Measurements from ENCODE around the gene MYO18B.
"Not testable (repeated sequence)": the region's sequence is repeated elsewhere in the genome, so short reads cannot be mapped to it uniquely, and the experiment has no call there.

MYO18B gene

DNA sequence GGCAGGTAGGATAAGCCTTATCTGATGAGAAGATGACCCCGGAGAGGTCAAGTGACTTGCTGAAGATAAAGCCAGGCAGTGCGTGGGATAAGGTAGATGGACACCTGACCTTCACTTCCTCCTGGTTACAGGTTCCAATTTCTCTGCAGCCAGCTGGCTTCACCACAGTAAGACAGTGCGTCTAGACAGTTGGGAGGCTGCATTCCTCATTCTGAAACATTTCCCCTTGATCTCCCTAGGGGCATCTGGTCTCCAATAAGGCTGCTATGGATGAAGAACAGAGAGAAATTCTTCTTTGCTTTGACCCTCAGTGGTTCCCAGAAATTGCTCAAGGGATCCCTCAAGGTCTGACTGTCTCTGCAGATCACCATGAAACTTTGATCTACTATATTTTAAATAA lies 211.3 kb downstream of the MYO18B start:
- DNase-seq (ENCODE audit: low spot score): no peak

- DNase-seq (ENCODE audit: low spot score): peak; percentile 35
Measured at GRCh38 chr22:25953919-25954318, 211.9 kb downstream of the MYO18B start.

- DNase-seq (ENCODE audit: low spot score): no peak
Measured at GRCh38 chr22:25955323-25955722, 213.3 kb downstream of the MYO18B start.

GRCh38 chr22:25956801-25957200 lies 214.8 kb downstream of the MYO18B start:
- DNase-seq (ENCODE audit: low spot score): no peak

DNA sequence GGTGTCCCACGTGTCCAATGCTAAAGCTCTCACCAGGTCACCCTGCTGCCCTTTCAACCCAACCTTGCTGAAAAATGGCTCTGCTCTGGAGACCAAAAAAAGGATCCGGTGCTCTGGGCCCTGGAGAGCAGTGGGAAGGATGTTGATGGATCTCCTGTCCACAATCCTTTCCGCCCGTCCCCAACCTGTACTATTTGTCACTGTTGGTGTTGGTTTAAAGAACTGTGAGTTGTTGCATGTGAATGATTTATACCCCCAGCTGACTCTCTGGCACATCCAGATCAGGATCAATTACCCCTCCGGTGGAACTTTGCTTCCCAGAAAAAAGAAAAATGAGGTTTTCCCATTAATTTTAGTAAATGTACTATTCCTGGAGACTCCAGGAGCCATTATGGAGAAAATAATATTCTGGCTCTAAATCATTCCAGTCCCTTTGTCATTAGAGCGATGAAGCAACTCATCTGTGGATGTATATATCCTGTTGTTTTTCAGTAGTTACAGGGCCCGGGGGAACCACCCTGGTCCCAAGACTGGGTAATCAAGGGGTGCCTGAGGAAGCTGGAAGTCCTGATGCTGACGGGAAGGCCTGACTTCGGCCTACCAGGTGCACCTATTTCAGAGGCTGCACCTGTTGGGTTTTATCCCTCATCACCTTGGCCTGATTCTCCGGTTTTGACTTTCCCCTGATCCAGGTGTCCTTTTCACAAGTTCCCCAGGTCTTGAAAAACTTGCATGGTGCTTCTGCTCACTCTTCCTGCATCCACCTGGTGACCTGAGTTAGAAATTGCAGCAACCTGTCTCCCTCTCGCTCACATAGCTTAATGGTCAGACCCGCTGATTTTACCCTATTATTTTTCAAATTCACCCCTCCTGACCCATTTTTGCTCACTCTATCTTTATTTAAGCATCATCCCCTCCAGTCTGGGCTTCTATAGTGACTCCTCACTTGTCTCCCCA lies 218.1 kb downstream of the MYO18B start:
- no peak for DNase-seq (ENCODE audit: low spot score)

GRCh38 chr22:25961699-25962098 lies 219.7 kb downstream of the MYO18B start:
- DNase-seq (ENCODE audit: low spot score): no peak

DNA sequence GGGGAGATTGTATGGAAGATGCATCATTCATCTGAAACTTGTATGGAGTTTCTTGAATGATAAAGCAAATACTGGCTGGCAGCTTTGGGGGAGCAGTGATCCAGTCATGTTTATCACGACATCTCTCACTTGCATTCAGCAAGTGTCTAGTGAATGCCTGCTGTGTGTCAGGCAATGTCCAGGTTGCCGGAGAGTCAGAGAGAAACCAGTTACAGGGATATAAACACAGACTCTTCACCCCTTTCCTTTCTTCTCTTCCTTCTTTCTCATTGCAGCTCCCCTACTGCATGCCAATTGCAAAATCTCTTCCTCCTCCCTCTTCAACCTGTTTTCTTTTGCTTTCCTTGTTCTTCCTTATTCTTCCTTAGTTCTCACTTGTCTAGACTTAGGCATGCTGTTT lies 220.7 kb downstream of the MYO18B start:
- DNase-seq (ENCODE audit: low spot score): no peak

DNA sequence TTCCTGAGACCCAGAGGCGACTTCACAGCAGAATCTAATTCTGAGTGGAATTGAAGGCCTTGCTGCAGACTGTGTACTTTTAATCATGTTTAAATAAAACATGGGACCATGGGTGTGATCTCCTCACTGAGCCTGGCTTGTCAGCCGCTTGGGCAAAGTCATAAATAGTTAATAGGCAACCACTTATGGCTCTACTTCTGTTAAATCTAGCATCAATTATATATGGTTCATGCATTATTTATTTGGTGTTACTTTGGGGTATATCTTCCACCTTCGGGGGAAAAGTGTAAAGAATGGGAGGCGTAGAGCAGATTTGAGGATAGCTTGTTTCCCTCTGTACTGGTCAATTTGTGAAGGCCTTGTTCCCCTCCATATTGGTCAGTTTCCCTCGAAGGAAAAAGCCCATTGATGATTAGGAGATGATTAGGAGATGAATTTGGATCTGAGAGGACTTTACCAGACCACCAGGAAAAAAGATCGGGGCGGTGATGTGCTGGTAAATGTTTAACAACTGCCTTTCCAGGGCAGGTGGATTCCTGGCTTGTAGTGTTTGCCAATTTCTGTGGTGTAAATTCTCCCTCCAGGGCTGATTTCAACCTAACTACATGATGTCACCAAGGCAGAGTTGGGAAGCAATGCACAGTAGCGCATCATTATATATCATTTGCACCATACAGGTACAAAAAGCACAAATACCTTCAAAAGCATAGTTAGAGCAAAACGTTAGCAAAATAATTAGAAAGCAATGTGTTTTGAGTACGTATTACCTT lies 223.2 kb downstream of the MYO18B start:
- DNase-seq (ENCODE audit: low spot score): no peak

- no peak for DNase-seq (ENCODE audit: low spot score)
Measured at GRCh38 chr22:25966448-25966913, 224.5 kb downstream of the MYO18B start.

DNA sequence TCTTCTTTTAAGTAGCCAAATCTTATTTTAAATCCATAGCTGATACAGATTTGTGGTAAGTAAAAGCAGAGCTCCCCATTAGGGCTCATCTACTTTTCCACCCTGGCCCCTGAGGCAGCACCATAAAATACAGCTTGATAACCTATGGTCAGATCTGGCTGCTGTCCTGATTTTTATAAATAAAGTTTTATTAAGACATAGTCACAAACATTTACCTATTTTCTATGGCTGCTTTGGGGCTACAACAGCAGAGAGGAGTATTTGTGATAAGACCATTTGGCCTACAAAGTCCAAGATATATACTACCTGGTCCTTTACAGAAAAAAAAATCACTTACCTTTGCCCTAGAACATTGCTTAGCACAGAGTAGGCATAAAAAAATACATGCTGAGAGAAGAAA lies 227.3 kb downstream of the MYO18B start:
- DNase-seq (ENCODE audit: low spot score): no peak

DNA sequence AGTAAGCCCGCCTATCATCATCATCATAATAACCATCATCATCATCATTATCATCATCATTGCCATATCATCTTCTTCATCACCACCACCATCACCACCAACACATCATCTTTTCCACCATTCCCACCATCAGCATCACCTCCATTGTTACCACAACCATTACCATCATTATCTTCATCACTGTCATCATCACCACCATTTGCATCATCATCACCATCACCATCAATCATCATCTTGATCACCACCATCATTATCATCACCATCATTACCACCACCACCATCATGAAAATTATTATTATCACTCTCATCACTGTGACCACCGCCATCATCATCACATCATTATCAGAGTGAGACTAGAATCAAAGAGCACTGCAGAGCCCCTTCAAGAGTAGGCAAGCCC lies 227.9 kb downstream of the MYO18B start:
- DNase-seq (ENCODE audit: low spot score): no peak

DNA sequence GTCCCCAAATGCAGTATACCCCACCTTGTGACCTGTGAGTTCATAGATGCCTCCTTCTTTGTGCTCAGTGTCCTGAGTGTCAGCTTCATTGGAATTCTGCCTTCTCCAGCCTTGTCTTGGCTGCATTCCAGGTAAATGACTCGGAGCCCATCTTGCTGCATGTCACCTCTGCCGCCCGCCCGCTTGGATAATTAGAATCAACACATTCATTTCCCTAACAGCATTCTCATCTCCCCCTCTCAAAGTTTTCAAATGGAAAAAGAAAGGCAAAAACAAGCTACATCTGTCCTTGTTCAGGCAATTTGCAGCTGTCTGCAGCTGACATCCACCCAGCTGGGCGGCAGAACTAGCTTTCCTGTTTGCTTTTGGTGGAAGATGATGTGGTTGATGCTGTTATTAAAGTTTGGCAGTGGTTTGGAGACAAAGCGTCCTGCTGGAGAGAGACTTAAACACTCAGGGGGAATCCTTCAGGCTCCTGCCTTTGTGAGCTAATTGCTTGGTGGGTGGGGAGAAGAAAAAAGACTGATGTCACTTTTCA lies 228.5 kb downstream of the MYO18B start:
- DNase-seq (ENCODE audit: low spot score): no peak

- DNase-seq (ENCODE audit: low spot score): no peak
Measured at GRCh38 chr22:25970999-25971811, 229.2 kb downstream of the MYO18B start.

- no peak for DNase-seq (ENCODE audit: low spot score)
Measured at GRCh38 chr22:25972397-25972796, 230.4 kb downstream of the MYO18B start.

DNA sequence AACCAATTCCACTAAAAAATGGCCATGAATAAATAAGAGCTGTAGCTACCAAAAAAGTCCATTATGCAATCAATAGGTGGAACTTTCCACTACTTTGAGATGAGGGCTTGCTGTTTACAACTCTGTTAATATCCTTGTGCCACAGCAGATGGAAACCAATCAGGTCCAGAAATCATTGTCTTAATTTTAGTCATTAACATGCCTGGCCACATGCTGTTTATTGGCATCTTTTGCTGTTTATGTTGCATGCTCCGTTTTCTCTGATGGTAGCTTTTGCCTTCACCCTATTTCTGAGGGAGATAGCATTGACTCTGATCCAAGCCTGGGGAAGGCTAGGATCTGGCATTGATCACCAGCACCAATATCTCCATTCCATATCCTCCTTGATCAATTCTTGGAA lies 234.4 kb downstream of the MYO18B start:
- DNase-seq (ENCODE audit: low spot score): no peak

- no peak for DNase-seq (ENCODE audit: low spot score)
Measured at GRCh38 chr22:25979968-25980367, 238.0 kb downstream of the MYO18B start.

GRCh38 chr22:25984911-25985310 lies 242.9 kb downstream of the MYO18B start:
- DNase-seq (ENCODE audit: low spot score): not testable (repeated sequence)

- DNase-seq (ENCODE audit: low spot score): no peak
Measured at GRCh38 chr22:25987948-25988347, 246.0 kb downstream of the MYO18B start.

GRCh38 chr22:25990940-25991339 lies 249.0 kb downstream of the MYO18B start:
- no peak for DNase-seq (ENCODE audit: low spot score)

GRCh38 chr22:25992331-25992730 lies 250.3 kb downstream of the MYO18B start:
- no peak for DNase-seq (ENCODE audit: low spot score)

DNA sequence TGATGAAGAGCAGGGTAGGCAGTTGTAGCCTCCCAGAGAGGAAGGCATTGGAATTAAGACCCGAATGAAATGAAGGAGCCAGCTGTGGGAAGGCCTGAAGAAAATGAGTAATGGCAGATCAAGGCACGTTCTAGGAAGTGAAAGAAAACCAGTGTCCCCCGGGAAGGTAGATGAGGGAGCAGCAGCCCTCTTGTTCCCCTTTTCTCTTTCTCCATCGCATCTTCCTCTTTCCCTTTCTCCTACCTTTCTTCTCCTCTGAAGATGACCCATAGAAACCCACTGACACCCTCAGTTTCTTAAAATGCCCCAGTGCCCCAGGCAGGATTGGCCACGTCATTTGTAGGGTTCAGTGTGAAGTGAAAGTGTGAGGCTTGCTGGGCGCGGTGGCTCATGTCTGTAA lies 254.7 kb downstream of the MYO18B start:
- no peak for DNase-seq (ENCODE audit: low spot score)
